ENCODE data around the gene FAM32A. TPM values are rescaled to one million over a fixed set of nuclear protein-coding genes. Genes with fewer than 3 reads are reported as not detected.

Gene FAM32A
- total and polyA plus RNA-seq, 10 of the 15 experiments (the other 5 are each of a cell fraction or from before 2014, with no cell fraction given) = 33.3 to 116 (median 71.9) TPM

DNA sequence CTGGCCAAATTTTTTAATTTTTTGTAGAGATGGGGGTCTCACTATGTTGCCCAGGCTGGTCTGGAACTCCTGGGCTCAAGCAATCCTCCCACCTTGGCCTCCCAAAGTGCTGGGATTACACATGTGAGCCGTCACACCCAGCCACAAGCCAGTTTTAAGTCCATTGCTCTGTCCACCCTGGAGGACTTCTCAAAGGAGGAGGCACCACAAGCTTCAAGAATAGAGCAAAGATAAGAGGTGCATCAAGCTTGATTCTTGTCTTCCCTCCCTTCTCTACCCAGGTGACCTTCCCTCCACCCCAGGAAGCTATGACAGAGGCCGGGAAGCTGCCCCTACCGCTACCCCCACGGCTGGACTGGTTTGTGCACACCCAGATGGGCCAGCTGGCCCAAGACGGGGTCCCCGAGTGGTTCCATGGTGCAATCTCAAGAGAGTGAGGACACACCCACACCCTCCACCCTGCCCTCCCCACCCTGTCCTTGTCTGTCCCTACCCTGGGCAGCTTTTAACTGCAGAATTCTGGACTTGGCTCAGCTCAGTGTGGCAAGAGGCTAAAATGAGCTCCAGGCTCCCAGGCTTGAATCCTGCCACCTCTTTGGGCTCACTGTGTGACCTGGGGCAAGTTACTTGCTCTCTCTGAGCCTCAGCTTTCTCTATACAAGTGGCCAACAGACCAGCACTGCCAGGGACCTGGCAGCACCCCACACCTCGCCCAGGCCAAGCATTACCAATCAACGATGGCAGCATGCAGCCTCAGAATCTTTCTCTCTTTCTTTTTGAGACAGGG, 36.6 kb upstream of the FAM32A start:
- peaks cover 6% of the 10 kb centered on the region for H4K20me1 ChIP-seq (ENCODE audit: control insufficient read depth, insufficient read depth)
- TF ChIP-seq, protein P1, sequence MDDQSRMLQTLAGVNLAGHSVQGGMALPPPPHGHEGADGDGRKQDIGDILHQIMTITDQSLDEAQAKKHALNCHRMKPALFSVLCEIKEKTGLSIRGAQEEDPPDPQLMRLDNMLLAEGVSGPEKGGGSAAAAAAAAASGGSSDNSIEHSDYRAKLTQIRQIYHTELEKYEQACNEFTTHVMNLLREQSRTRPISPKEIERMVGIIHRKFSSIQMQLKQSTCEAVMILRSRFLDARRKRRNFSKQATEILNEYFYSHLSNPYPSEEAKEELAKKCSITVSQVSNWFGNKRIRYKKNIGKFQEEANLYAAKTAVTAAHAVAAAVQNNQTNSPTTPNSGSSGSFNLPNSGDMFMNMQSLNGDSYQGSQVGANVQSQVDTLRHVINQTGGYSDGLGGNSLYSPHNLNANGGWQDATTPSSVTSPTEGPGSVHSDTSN (IDR thresholded peaks at IDR 0.05; ENCODE audit: insufficient replicate concordance, low read depth, low read length) = no peak
- TF ChIP-seq ZZZ3 (IDR thresholded peaks at IDR 0.05; ENCODE audit: control insufficient read depth, insufficient read length, low read depth) (no peak), BHLHE40 (IDR thresholded peaks at IDR 0.05; ENCODE audit: borderline replicate concordance in 1 of 2, low read depth in 2 of 2, low read length in 1 of 2) (no peak), FOXM1 (IDR thresholded peaks at IDR 0.05; ENCODE audit: low read depth, low read length) (no peak), POLR2AphosphoS2 (IDR thresholded peaks at IDR 0.05; ENCODE audit: low read depth, low read length) (no peak), TCF7 (IDR thresholded peaks at IDR 0.05; ENCODE audit: borderline replicate concordance) (no peak), FOS (IDR thresholded peaks at IDR 0.05; ENCODE audit: borderline replicate concordance, extremely low read depth, insufficient read length) (no peak), EED (IDR thresholded peaks at IDR 0.05; ENCODE audit: low read depth) (no peak), CBFB (IDR thresholded peaks at IDR 0.05; ENCODE audit: low read depth) (no peak)
- TF ChIP-seq, protein P2, sequence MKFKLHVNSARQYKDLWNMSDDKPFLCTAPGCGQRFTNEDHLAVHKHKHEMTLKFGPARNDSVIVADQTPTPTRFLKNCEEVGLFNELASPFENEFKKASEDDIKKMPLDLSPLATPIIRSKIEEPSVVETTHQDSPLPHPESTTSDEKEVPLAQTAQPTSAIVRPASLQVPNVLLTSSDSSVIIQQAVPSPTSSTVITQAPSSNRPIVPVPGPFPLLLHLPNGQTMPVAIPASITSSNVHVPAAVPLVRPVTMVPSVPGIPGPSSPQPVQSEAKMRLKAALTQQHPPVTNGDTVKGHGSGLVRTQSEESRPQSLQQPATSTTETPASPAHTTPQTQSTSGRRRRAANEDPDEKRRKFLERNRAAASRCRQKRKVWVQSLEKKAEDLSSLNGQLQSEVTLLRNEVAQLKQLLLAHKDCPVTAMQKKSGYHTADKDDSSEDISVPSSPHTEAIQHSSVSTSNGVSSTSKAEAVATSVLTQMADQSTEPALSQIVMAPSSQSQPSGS (IDR thresholded peaks at IDR 0.05; ENCODE audit: low read length) = no peak
- TF ChIP-seq, protein P3, sequence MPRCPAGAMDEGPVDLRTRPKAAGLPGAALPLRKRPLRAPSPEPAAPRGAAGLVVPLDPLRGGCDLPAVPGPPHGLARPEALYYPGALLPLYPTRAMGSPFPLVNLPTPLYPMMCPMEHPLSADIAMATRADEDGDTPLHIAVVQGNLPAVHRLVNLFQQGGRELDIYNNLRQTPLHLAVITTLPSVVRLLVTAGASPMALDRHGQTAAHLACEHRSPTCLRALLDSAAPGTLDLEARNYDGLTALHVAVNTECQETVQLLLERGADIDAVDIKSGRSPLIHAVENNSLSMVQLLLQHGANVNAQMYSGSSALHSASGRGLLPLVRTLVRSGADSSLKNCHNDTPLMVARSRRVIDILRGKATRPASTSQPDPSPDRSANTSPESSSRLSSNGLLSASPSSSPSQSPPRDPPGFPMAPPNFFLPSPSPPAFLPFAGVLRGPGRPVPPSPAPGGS (IDR thresholded peaks at IDR 0.05; ENCODE audit: borderline replicate concordance, insufficient read depth, low read depth, low read length, poor library complexity, severe bottlenecking) = no peak
- TF ChIP-seq, protein P4, sequence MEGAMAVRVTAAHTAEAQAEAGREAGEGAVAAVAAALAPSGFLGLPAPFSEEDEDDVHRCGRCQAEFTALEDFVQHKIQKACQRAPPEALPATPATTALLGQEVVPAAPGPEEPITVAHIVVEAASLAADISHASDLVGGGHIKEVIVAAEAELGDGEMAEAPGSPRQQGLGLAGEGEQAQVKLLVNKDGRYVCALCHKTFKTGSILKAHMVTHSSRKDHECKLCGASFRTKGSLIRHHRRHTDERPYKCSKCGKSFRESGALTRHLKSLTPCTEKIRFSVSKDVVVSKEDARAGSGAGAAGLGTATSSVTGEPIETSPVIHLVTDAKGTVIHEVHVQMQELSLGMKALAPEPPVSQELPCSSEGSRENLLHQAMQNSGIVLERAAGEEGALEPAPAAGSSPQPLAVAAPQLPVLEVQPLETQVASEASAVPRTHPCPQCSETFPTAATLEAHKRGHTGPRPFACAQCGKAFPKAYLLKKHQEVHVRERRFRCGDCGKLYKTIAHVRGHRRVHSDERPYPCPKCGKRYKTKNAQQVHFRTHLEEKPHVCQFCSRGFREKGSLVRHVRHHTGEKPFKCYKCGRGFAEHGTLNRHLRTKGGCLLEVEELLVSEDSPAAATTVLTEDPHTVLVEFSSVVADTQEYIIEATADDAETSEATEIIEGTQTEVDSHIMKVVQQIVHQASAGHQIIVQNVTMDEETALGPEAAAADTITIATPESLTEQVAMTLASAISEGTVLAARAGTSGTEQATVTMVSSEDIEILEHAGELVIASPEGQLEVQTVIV (IDR thresholded peaks at IDR 0.05; ENCODE audit: borderline replicate concordance, partially characterized antibody) = no peak

More for the DNA sequence above, 36.6 kb upstream of the FAM32A start:
- Histone ChIP-seq H2AFZ (ENCODE audit: control insufficient read depth, low read depth, low read length) (no peak overlapping the region), H3K36me3 (ENCODE audit: control insufficient read depth in 2 of 2, insufficient read depth in 2 of 2, low read length in 1 of 2) (peaks cover 19 to 35% of the 10 kb centered on the region in 2 experiments), H3K27me3 (replicated peaks in 1 of 2; ENCODE audit: control insufficient read depth in 2 of 2, insufficient read depth in 2 of 2, low read length in 1 of 2) (no peaks in the 10 kb centered on the region), H3K79me2 (ENCODE audit: control insufficient read depth, insufficient read depth, low read length) (peaks cover 73% of the 10 kb centered on the region), H3K9me3 (replicated peaks; ENCODE audit: control insufficient read depth, insufficient read depth, low read length) (no peaks in the 10 kb centered on the region), H3K4me2 (ENCODE audit: control insufficient read depth, insufficient read depth) (peak overlapping the region; percentile 84), H3K9ac (ENCODE audit: control insufficient read depth, insufficient read depth, low read length) (peak overlapping the region; percentile 33), H3K4me1 (ENCODE audit: control insufficient read depth, insufficient read depth, low read length) (peaks cover 34% of the 10 kb centered on the region), H3K4me3 (peak overlapping the region; percentile 68), H3K27ac (ENCODE audit: control insufficient read depth, insufficient read depth) (peak overlapping the region; percentile 56)
- ChIA-PET CTCF (interaction anchor here (1.0 to 1.5 kb wide), 5 partner anchors 31 to 86 kb away, joined by 3 to 8 read pairs (median 3); no protein-coding TSS in a partner anchor), RAD21 (ENCODE audit: unreplicated experiment) (interaction anchor here (0.8 to 3.3 kb wide), 3 partner anchors 30 to 37 kb away, joined by 3 to 28 read pairs (median 4); partner anchors contain the start of gene RAB8A), SMC1A (ENCODE audit: uncharacterized antibody, unreplicated experiment) (interaction anchor here (0.6 to 9.6 kb wide), 6 partner anchors 9 to 36 kb away, joined by 3 to 135 read pairs (median 4); partner anchors contain the start of gene FAM32A), POLR2A (interaction anchor here (0.6 to 1.6 kb wide), 7 partner anchors 13 to 304 kb away, joined by 4 to 6 read pairs (median 5); no protein-coding TSS in a partner anchor)
- intact Hi-C loops (cut with micrococcal nuclease; ENCODE audit: unreplicated experiment) (no loop called here), in situ Hi-C loops (cut with MboI) (no loop called here)
- FAIRE-seq (no peak), DNase-seq (ENCODE audit: low read depth, low spot score) (no peak), ATAC-seq (no peak)
- WGBS (ENCODE audit: insufficient coverage, insufficient replicate concordance, low lambda C conversion rate, missing lambda C conversion rate) = 46% methylated on average over 8 of the region's 8 CpGs
- BruUV-seq (replicated peaks) = no TSS peak
